Activated T-cell treated with anti-CD3 and anti-CD28 coated beads, Interleukin-2, amount 50 U/mL, for 24 hours (primary cell): ENCODE results near the gene PTPRU.
A peak's percentile ranks its signal among the peaks of the same experiment; 100 is the strongest.

Source experiments
- DNase-seq: peaks from one replicate; pipeline ENCODE4 v3.0.0-alpha.2; 2020
- H3K27ac Mint-ChIP-seq: 2 replicates; pipeline ENCODE4 v1.8.0; 2020; ENCODE audit warnings: mild to moderate bottlenecking, mixed read lengths
- H3K27me3 Mint-ChIP-seq: 2 replicates; pipeline ENCODE4 v1.8.0; 2020; ENCODE audit warnings: mixed read lengths
- H3K36me3 Mint-ChIP-seq: 2 replicates; pipeline ENCODE4 v1.8.0; 2020; ENCODE audit warnings: low read depth, mixed read lengths
- H3K4me1 Mint-ChIP-seq: 2 replicates; pipeline ENCODE4 v1.8.0; 2020; ENCODE audit warnings: low read depth, mixed read lengths
- H3K4me3 Mint-ChIP-seq: 2 replicates; pipeline ENCODE4 v1.8.0; 2020; ENCODE audit warnings: mild to moderate bottlenecking, moderate library complexity, mixed read lengths
- H3K9me3 Mint-ChIP-seq: 2 replicates; pipeline ENCODE4 v1.8.0; 2020; ENCODE audit warnings: mixed read lengths

PTPRU gene

GRCh38 chr1:29235955-29236711, at the start of gene PTPRU:
PTPRU (plus strand) TSS chr1:29236522; CDS start chr1:29236645, 123 bp downstream.
- peaks cover 45% of the 10 kb centered on the region for H3K27me3 Mint-ChIP-seq
- peak within 1 kb of the TSS; percentile 23 for H3K27ac Mint-ChIP-seq
- peak within 1 kb of the TSS; percentile 65 for H3K4me3 Mint-ChIP-seq
- H3K9me3 Mint-ChIP-seq = no peaks in the 10 kb centered on the region
- DNase-seq = peak; percentile 92
- H3K4me1 Mint-ChIP-seq = peaks cover 23% of the 10 kb centered on the region
- no peaks in the 10 kb centered on the region for H3K36me3 Mint-ChIP-seq

DNA sequence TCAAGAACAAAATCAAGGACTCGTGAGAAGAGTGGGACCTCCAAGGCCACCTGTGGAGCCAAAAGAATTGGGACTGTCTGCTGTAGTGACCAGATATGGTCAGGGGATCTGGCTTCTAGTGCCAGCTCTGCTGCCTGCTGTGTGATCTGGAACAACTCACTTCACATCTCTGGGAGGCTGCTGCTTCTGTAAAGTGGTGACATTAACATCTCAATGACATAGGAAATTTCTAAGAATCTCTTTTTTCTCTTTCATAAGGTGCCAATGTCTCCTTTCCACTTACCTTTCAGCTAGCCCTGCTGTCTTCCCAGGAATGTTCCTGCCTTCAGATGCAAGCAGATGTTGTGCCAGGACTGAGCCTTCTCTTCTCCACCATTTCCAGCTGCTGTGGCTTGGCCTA, 49.6 kb upstream of the PTPRU start:
- H3K4me3 Mint-ChIP-seq = no peak overlapping the region
- no peaks in the 10 kb centered on the region for H3K9me3 Mint-ChIP-seq
- no peaks in the 10 kb centered on the region for H3K27me3 Mint-ChIP-seq
- H3K36me3 Mint-ChIP-seq = peaks cover 8% of the 10 kb centered on the region
- H3K4me1 Mint-ChIP-seq = peaks cover 16% of the 10 kb centered on the region
- H3K27ac Mint-ChIP-seq = no peak overlapping the region
- no peak for DNase-seq

- no peak overlapping the region for H3K4me3 Mint-ChIP-seq
Observed at GRCh38 chr1:29190718-29191117, 45.6 kb upstream of the PTPRU start.

DNA sequence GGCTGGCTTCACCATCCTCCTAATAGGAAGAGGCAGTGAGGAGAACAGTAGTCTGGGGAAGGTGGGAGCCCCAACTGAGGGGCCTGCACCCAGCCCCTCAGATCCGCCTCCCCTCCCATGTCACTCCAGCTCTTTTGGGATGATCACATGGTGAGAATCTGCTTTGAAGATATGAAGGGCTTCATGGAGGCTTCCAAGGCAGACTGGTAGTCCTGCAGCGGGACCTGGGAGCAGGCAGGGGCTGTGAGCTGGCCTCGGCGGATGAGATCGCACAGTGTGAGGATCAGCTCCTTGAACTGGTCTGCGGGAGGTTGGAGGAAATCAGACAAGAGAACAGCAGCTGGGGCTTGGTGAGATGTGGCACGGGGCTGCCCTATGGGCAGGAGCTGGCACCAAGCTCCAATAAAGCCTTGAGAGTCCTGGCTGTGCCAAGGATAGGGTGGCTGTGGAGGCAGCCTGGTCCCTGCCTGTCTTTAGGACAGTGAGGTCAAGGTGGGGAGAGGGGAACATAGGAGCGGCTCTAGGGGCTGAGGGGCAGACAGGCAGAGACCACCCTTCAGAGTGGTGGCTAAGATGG, 42.4 kb upstream of the PTPRU start:
- H3K4me1 Mint-ChIP-seq = no peaks in the 10 kb centered on the region
- H3K27me3 Mint-ChIP-seq = no peaks in the 10 kb centered on the region
- H3K9me3 Mint-ChIP-seq = no peaks in the 10 kb centered on the region
- DNase-seq = no peak
- no peak overlapping the region for H3K27ac Mint-ChIP-seq
- no peak overlapping the region for H3K4me3 Mint-ChIP-seq
- H3K36me3 Mint-ChIP-seq = peaks cover 66% of the 10 kb centered on the region

More at GRCh38 chr1:29190718-29191117, 45.6 kb upstream of the PTPRU start:
- H3K4me1 Mint-ChIP-seq = no peaks in the 10 kb centered on the region
- H3K27ac Mint-ChIP-seq = no peak overlapping the region
- DNase-seq = no peak
- H3K36me3 Mint-ChIP-seq = peaks cover 43% of the 10 kb centered on the region
- no peaks in the 10 kb centered on the region for H3K9me3 Mint-ChIP-seq
- no peaks in the 10 kb centered on the region for H3K27me3 Mint-ChIP-seq

DNA sequence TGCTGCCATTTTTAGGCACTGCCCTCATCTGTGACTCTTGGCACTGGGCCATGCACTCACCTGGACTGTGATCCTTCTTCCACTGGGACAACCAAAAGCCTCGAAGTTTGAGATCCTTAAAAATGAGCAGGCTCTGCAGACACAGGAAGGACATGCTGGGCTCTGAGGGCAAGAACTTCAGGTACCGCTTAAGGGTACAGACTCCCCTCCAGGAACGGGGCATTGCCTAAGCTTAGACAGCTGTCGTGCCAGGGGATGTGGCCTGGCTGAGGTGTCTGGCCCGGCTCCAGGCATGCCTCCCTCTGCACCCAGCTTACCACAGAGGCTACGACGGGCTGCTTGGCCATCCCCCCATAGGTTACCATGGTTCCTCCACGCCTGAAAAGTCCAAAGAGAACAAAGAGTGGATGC, 40.4 kb upstream of the PTPRU start:
- Mint-ChIP-seq H3K36me3 (peaks cover 83% of the 10 kb centered on the region), H3K4me3 (no peak overlapping the region)

DNA sequence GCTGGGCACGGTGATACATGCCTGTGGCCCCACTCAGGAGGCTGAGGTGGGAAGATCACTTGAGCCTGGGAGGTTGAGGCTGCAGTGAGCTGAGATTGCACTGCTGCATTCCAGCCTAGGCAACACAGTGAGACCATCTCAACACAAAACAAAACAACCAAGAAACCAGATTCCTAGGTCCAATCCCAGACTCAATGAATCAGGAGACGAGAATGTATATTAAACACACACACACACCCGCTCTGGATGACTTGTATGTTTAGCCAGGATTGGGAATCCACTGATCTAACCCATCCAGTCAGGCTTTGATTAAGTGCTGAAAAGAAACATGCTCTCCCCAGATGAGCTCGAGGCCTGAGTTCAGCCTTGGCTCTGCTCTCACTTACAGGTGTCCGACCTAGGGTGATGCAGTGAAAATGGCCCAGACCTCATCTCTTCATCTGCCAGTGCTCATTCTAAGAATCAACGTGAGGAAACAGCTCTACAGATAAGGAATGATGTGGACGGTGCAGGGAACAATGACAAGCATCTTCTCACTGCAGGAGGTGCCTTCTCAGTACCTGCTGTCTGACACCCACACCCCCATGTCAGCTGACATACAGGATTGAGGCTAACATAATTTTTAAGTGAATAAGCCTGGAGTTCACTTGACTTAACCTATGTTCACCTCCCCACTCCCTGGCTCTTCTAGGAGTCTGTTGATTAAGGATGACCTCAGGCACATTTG, 39.3 kb upstream of the PTPRU start:
- no peak overlapping the region for H3K27ac Mint-ChIP-seq
- peaks cover 5% of the 10 kb centered on the region for H3K4me1 Mint-ChIP-seq
- peaks cover 88% of the 10 kb centered on the region for H3K36me3 Mint-ChIP-seq
- no peak for DNase-seq
- no peak overlapping the region for H3K4me3 Mint-ChIP-seq
- H3K9me3 Mint-ChIP-seq = no peaks in the 10 kb centered on the region
- no peaks in the 10 kb centered on the region for H3K27me3 Mint-ChIP-seq

More for the DNA sequence above, 40.4 kb upstream of the PTPRU start:
- H3K9me3 Mint-ChIP-seq = no peaks in the 10 kb centered on the region
- H3K27me3 Mint-ChIP-seq = no peaks in the 10 kb centered on the region
- H3K4me1 Mint-ChIP-seq = no peaks in the 10 kb centered on the region
- no peak for DNase-seq
- no peak overlapping the region for H3K27ac Mint-ChIP-seq

GRCh38 chr1:29197590-29197924, 38.8 kb upstream of the PTPRU start:
- no peak for DNase-seq
- H3K9me3 Mint-ChIP-seq = no peaks in the 10 kb centered on the region
- peaks cover 10% of the 10 kb centered on the region for H3K4me1 Mint-ChIP-seq
- H3K4me3 Mint-ChIP-seq = no peak overlapping the region
- H3K27ac Mint-ChIP-seq = no peak overlapping the region
- no peaks in the 10 kb centered on the region for H3K27me3 Mint-ChIP-seq
- H3K36me3 Mint-ChIP-seq = peaks cover 88% of the 10 kb centered on the region

GRCh38 chr1:29197993-29198392, 38.3 kb upstream of the PTPRU start:
- no peak for DNase-seq
- peaks cover 13% of the 10 kb centered on the region for H3K4me1 Mint-ChIP-seq
- H3K27me3 Mint-ChIP-seq = no peaks in the 10 kb centered on the region
- no peak overlapping the region for H3K27ac Mint-ChIP-seq
- peaks cover 88% of the 10 kb centered on the region for H3K36me3 Mint-ChIP-seq
- H3K9me3 Mint-ChIP-seq = no peaks in the 10 kb centered on the region
- no peak overlapping the region for H3K4me3 Mint-ChIP-seq

GRCh38 chr1:29200906-29201594, 35.3 kb upstream of the PTPRU start:
- DNase-seq = no peak
- no peak overlapping the region for H3K4me3 Mint-ChIP-seq
- H3K36me3 Mint-ChIP-seq = peaks cover 82% of the 10 kb centered on the region
- H3K27me3 Mint-ChIP-seq = no peaks in the 10 kb centered on the region
- peak overlapping the region; percentile 37 for H3K27ac Mint-ChIP-seq
- no peaks in the 10 kb centered on the region for H3K9me3 Mint-ChIP-seq
- peaks cover 13% of the 10 kb centered on the region for H3K4me1 Mint-ChIP-seq

- Mint-ChIP-seq H3K4me1 (peaks cover 13% of the 10 kb centered on the region), H3K9me3 (no peaks in the 10 kb centered on the region), H3K27me3 (no peaks in the 10 kb centered on the region), H3K4me3 (no peak overlapping the region), H3K27ac (peak overlapping the region; percentile 37), H3K36me3 (peaks cover 86% of the 10 kb centered on the region)
- DNase-seq = no peak
Observed at GRCh38 chr1:29201595-29202051, 34.7 kb upstream of the PTPRU start.

GRCh38 chr1:29202053-29202452, 34.3 kb upstream of the PTPRU start:
- no peaks in the 10 kb centered on the region for H3K9me3 Mint-ChIP-seq
- no peak for DNase-seq
- peaks cover 13% of the 10 kb centered on the region for H3K4me1 Mint-ChIP-seq
- H3K4me3 Mint-ChIP-seq = no peak overlapping the region
- peaks cover 89% of the 10 kb centered on the region for H3K36me3 Mint-ChIP-seq
- H3K27me3 Mint-ChIP-seq = no peaks in the 10 kb centered on the region
- H3K27ac Mint-ChIP-seq = peak overlapping the region; percentile 37

GRCh38 chr1:29202584-29203340, 33.6 kb upstream of the PTPRU start:
- H3K4me1 Mint-ChIP-seq = peaks cover 13% of the 10 kb centered on the region
- peaks cover 82% of the 10 kb centered on the region for H3K36me3 Mint-ChIP-seq
- peak; percentile 92 for DNase-seq
- no peaks in the 10 kb centered on the region for H3K9me3 Mint-ChIP-seq
- peak overlapping the region; percentile 40 for H3K27ac Mint-ChIP-seq
- H3K4me3 Mint-ChIP-seq = no peak overlapping the region
- H3K27me3 Mint-ChIP-seq = no peaks in the 10 kb centered on the region

- Mint-ChIP-seq H3K9me3 (no peaks in the 10 kb centered on the region), H3K27me3 (no peaks in the 10 kb centered on the region), H3K36me3 (peaks cover 72% of the 10 kb centered on the region), H3K4me3 (no peak overlapping the region), H3K4me1 (no peaks in the 10 kb centered on the region), H3K27ac (no peak overlapping the region)
- no peak for DNase-seq
Observed at GRCh38 chr1:29208442-29208841, 27.9 kb upstream of the PTPRU start.

DNA sequence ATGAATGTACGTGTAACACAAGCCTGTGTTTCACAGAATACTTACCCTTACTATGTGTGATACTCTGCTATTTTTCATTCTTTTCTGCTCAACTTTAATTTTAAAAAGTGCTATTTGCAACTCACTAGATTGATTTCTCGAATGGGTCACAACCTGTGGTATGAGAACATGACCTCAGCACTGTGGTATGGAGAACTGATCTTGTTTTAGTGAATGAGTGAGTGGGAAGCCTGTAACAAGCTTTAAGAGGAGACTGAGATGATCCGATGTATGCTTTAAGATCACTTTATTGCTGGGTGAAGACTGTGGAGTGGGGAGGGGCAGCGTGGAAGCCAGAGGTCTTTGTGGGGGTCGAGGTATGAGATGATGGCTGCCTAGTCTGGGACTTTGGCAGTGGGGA, 27.1 kb upstream of the PTPRU start:
- no peak for DNase-seq
- Mint-ChIP-seq H3K27ac (no peak overlapping the region), H3K36me3 (peaks cover 71% of the 10 kb centered on the region), H3K4me1 (no peaks in the 10 kb centered on the region), H3K4me3 (no peak overlapping the region), H3K9me3 (no peaks in the 10 kb centered on the region), H3K27me3 (no peaks in the 10 kb centered on the region)
